ENCODE measurements around the gene GABRE. TPM values are rescaled to one million over a fixed set of nuclear protein-coding genes. Genes with fewer than 3 reads are reported as not detected.

The GABRE gene
- total and polyA plus RNA-seq, 2 of the 13 experiments (the other 11 are each of a cell fraction or from before 2014, with no cell fraction given) = 12.2 to 66.2 TPM

DNA sequence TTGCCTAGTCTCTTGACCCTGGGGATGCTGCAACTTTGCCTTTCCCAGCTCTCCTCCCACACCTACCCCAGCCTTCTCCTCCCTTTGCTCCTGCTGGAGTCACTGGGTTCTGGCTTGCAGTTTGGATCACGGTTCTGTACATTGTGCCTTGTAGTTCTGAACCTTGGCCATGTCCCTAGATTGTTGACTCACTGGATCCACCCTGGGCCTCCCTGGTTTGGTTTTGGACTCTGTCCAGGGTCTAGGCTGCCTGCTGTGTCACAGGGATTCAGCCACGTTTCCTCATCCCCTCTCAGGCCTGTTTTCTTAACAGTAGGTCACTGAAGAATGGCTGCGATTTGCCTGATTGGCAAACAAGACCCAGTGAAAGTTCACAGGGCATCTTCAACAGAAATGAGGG lies 11.5 kb upstream of the GABRE start (continued):
- TF ChIP-seq MIER2 (CRISPR knock-in tag; IDR thresholded peaks at IDR 0.05) (no peak), KDM5B (CRISPR knock-in tag; IDR thresholded peaks at IDR 0.05; ENCODE audit: borderline replicate concordance) (no peak), SUZ12 (IDR thresholded peaks at IDR 0.05; ENCODE audit: low read depth, low read length) (no peak), NFE2 (CRISPR knock-in tag; IDR thresholded peaks at IDR 0.05) (no peak), RFX5 (IDR thresholded peaks at IDR 0.05; ENCODE audit: low read depth, low read length) (no peak), ZBTB3 (CRISPR knock-in tag; IDR thresholded peaks at IDR 0.05; ENCODE audit: borderline replicate concordance, low read depth) (no peak), TARDBP (CRISPR knock-in tag; IDR thresholded peaks at IDR 0.05) (no peak), JUN (CRISPR knock-in tag; IDR thresholded peaks at IDR 0.05) (no peak), RFXAP (CRISPR knock-in tag; IDR thresholded peaks at IDR 0.05; ENCODE audit: borderline replicate concordance) (no peak), GPN1 (CRISPR knock-in tag; IDR thresholded peaks at IDR 0.05; ENCODE audit: borderline replicate concordance) (no peak), ZNF20 (CRISPR knock-in tag; IDR thresholded peaks at IDR 0.05) (no peak), HDAC2 (CRISPR knock-in tag; IDR thresholded peaks at IDR 0.05) (peak; percentile 19; the same call in 1 of the 2 replicates), ZNF180 (CRISPR knock-in tag; IDR thresholded peaks at IDR 0.05; ENCODE audit: borderline replicate concordance, low read depth) (no peak), ZNF652 (CRISPR knock-in tag; IDR thresholded peaks at IDR 0.05; ENCODE audit: borderline replicate concordance, low read depth) (no peak), EZH2 (conservative IDR thresholded peaks at IDR 0.05; ENCODE audit: low read depth, low read length) (no peak), POLR2G (IDR thresholded peaks at IDR 0.05; ENCODE audit: low read depth, low read length) (no peak), CBX5 (CRISPR knock-in tag; IDR thresholded peaks at IDR 0.05; ENCODE audit: borderline replicate concordance) (no peak), ZFX (CRISPR knock-in tag; IDR thresholded peaks at IDR 0.05; ENCODE audit: low read depth) (peak; percentile 45; the same call in 1 of the 2 replicates), ZNF83 (CRISPR knock-in tag; IDR thresholded peaks at IDR 0.05; ENCODE audit: borderline replicate concordance) (no peak), ZNF34 (CRISPR knock-in tag; IDR thresholded peaks at IDR 0.05; ENCODE audit: borderline replicate concordance) (no peak), ZNF660 (CRISPR knock-in tag; IDR thresholded peaks at IDR 0.05; ENCODE audit: borderline replicate concordance, low read depth) (no peak), REXO4 (CRISPR knock-in tag; IDR thresholded peaks at IDR 0.05; ENCODE audit: borderline replicate concordance) (no peak)
- TF ChIP-seq, protein P1, sequence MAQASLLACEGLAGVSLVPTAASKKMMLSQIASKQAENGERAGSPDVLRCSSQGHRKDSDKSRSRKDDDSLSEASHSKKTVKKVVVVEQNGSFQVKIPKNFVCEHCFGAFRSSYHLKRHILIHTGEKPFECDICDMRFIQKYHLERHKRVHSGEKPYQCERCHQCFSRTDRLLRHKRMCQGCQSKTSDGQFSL (CRISPR knock-in tag; IDR thresholded peaks at IDR 0.05) = no peak
- TF ChIP-seq, protein P2, sequence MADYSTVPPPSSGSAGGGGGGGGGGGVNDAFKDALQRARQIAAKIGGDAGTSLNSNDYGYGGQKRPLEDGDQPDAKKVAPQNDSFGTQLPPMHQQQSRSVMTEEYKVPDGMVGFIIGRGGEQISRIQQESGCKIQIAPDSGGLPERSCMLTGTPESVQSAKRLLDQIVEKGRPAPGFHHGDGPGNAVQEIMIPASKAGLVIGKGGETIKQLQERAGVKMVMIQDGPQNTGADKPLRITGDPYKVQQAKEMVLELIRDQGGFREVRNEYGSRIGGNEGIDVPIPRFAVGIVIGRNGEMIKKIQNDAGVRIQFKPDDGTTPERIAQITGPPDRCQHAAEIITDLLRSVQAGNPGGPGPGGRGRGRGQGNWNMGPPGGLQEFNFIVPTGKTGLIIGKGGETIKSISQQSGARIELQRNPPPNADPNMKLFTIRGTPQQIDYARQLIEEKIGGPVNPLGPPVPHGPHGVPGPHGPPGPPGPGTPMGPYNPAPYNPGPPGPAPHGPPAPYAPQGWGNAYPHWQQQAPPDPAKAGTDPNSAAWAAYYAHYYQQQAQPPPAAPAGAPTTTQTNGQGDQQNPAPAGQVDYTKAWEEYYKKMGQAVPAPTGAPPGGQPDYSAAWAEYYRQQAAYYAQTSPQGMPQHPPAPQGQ (CRISPR knock-in tag; IDR thresholded peaks at IDR 0.05; ENCODE audit: borderline replicate concordance) = no peak
- TF ChIP-seq, protein P3, sequence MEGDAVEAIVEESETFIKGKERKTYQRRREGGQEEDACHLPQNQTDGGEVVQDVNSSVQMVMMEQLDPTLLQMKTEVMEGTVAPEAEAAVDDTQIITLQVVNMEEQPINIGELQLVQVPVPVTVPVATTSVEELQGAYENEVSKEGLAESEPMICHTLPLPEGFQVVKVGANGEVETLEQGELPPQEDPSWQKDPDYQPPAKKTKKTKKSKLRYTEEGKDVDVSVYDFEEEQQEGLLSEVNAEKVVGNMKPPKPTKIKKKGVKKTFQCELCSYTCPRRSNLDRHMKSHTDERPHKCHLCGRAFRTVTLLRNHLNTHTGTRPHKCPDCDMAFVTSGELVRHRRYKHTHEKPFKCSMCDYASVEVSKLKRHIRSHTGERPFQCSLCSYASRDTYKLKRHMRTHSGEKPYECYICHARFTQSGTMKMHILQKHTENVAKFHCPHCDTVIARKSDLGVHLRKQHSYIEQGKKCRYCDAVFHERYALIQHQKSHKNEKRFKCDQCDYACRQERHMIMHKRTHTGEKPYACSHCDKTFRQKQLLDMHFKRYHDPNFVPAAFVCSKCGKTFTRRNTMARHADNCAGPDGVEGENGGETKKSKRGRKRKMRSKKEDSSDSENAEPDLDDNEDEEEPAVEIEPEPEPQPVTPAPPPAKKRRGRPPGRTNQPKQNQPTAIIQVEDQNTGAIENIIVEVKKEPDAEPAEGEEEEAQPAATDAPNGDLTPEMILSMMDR (CRISPR knock-in tag; IDR thresholded peaks at IDR 0.05) = no peak
- TF ChIP-seq, protein P4, sequence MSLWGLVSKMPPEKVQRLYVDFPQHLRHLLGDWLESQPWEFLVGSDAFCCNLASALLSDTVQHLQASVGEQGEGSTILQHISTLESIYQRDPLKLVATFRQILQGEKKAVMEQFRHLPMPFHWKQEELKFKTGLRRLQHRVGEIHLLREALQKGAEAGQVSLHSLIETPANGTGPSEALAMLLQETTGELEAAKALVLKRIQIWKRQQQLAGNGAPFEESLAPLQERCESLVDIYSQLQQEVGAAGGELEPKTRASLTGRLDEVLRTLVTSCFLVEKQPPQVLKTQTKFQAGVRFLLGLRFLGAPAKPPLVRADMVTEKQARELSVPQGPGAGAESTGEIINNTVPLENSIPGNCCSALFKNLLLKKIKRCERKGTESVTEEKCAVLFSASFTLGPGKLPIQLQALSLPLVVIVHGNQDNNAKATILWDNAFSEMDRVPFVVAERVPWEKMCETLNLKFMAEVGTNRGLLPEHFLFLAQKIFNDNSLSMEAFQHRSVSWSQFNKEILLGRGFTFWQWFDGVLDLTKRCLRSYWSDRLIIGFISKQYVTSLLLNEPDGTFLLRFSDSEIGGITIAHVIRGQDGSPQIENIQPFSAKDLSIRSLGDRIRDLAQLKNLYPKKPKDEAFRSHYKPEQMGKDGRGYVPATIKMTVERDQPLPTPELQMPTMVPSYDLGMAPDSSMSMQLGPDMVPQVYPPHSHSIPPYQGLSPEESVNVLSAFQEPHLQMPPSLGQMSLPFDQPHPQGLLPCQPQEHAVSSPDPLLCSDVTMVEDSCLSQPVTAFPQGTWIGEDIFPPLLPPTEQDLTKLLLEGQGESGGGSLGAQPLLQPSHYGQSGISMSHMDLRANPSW (CRISPR knock-in tag; IDR thresholded peaks at IDR 0.05; ENCODE audit: borderline replicate concordance) = no peak

Data from HepG2 (cell line).